Hepatocyte (in vitro differentiated cells): Measurements from ENCODE around the gene VGLL4. TPM values are rescaled to one million over a fixed set of nuclear protein-coding genes. Genes with fewer than 3 reads are reported as not detected.

Experiments
- DNase-seq: peaks from one replicate; pipeline ENCODE4 v3.0.0-alpha.2; 2016; ENCODE audit warnings: low spot score
- H2AFZ ChIP-seq: fragments of 200-600 bp; sonication (generic); 2 replicates; pipeline ENCODE4 v1.6.0; 2016; ENCODE audit warnings: antibody characterized with exemption, mild to moderate bottlenecking
- H3K27ac ChIP-seq: fragments of 200-600 bp; sonication (generic); 2 replicates; pipeline ENCODE4 v1.5.1; 2016; ENCODE audit warnings: mild to moderate bottlenecking
- H3K27me3 ChIP-seq: fragments of 200-600 bp; sonication (generic); 2 replicates; pipeline ENCODE4 v1.6.1; 2016
- H3K36me3 ChIP-seq: fragments of 200-600 bp; sonication (generic); replicated peaks from 2 replicates; pipeline ENCODE4 v1.5.1; 2016; ENCODE audit warnings: low read depth; ENCODE audit not compliant: insufficient read depth
- H3K4me1 ChIP-seq: fragments of 200-600 bp; sonication (generic); 2 replicates; pipeline ENCODE4 v1.5.1; 2016; ENCODE audit warnings: mild to moderate bottlenecking, moderate library complexity; ENCODE audit not compliant: insufficient read depth
- H3K4me2 ChIP-seq: fragments of 200-600 bp; sonication (generic); 2 replicates; pipeline ENCODE4 v1.6.0; 2016
- H3K4me3 ChIP-seq: fragments of 200-600 bp; sonication (generic); 2 replicates; pipeline ENCODE4 v1.5.1; 2016; ENCODE audit warnings: mild to moderate bottlenecking
- H3K79me2 ChIP-seq: fragments of 200-600 bp; sonication (generic); 2 replicates; pipeline ENCODE4 v1.6.0; 2017; ENCODE audit warnings: mild to moderate bottlenecking
- H3K9me2 ChIP-seq: fragments of 200-600 bp; sonication (generic); replicated peaks from 2 replicates; pipeline ENCODE4 v1.6.0; 2017; ENCODE audit warnings: mild to moderate bottlenecking; ENCODE audit not compliant: insufficient read depth
- H3K9me3 ChIP-seq: fragments of 200-600 bp; sonication (generic); 2 replicates; pipeline ENCODE4 v1.5.1; 2016; ENCODE audit warnings: low read depth, mild to moderate bottlenecking
- H4K20me1 ChIP-seq: fragments of 200-600 bp; sonication (generic); 2 replicates; pipeline ENCODE4 v1.6.0; 2016; ENCODE audit warnings: mild to moderate bottlenecking; ENCODE audit not compliant: insufficient read depth, poor library complexity, severe bottlenecking
- CTCF ChIP-seq: fragments of 200-600 bp; sonication (generic); IDR thresholded peaks from 2 replicates; pipeline ENCODE4 v1.5.1; 2016; ENCODE audit warnings: antibody characterized with exemption, mild to moderate bottlenecking; ENCODE audit not compliant: poor library complexity
- EZH2 ChIP-seq: fragments of 200-600 bp; sonication (generic); IDR thresholded peaks from 2 replicates; pipeline ENCODE4 v1.6.1; 2016; ENCODE audit warnings: antibody characterized with exemption, mild to moderate bottlenecking, borderline replicate concordance
- EZH2phosphoT487 ChIP-seq: fragments of 200-600 bp; sonication (generic); IDR thresholded peaks from one replicate; pipeline ENCODE4 v1.6.1; 2018; ENCODE audit warnings: antibody characterized with exemption, mild to moderate bottlenecking, low read depth, moderate library complexity; ENCODE audit not compliant: unreplicated experiment, severe bottlenecking
- WGBS: methylation state at CpG from one replicate; pipeline ENCODE4 v1.1.6; 2016; ENCODE audit warnings: low lambda C conversion rate; ENCODE audit errors: missing lambda C conversion rate; 5-methylcytosine and 5-hydroxymethylcytosine counted together
- polyA plus RNA-seq: library from polyadenylated mRNA; unstranded; fragments of >200 nt; fragmentation: Nextera tagmentation; extraction: Ambion mirVana; gene quantifications from 2 replicates; pipeline ENCODE4 v1.2.1, GENCODE V29; 2016
- total RNA-seq: library from RNA; depleted of rRNA; stranded (reverse); fragments of >200 nt; gene quantifications from 2 replicates; pipeline ENCODE4 v1.2.3, GENCODE V29; 2014

Gene VGLL4
- total and polyA plus RNA-seq, 2 experiments from 2014 or later, result 57.9 to 109 TPM

GRCh38 chr3:11578169-11578568 lies 65.5 kb downstream of the VGLL4 start:
- no peak overlapping the region for H3K4me2 ChIP-seq
- 95% methylated on average over 8 of the region's 8 CpGs for WGBS
- no peaks in the 10 kb centered on the region for H3K27me3 ChIP-seq
- no peaks in the 10 kb centered on the region for H3K36me3 ChIP-seq
- H2AFZ ChIP-seq, result no peak overlapping the region
- H3K4me1 ChIP-seq, result peaks cover 27% of the 10 kb centered on the region
- no peak for TF ChIP-seq CTCF
- TF ChIP-seq EZH2phosphoT487, result no peak
- TF ChIP-seq EZH2, result no peak
- H3K9me2 ChIP-seq, result no peaks in the 10 kb centered on the region
- no peaks in the 10 kb centered on the region for H3K9me3 ChIP-seq
- no peak for DNase-seq
- no peak overlapping the region for H3K4me3 ChIP-seq
- peaks cover 56% of the 10 kb centered on the region for H4K20me1 ChIP-seq
- no peak overlapping the region for H3K27ac ChIP-seq
- H3K79me2 ChIP-seq, result peaks cover 94% of the 10 kb centered on the region

GRCh38 chr3:11576453-11576852 lies 67.3 kb downstream of the VGLL4 start:
- 84% methylated on average over 9 of the region's 9 CpGs for WGBS
- DNase-seq, result no peak
- Histone ChIP-seq H3K36me3 (no peaks in the 10 kb centered on the region), H2AFZ (no peak overlapping the region), H3K79me2 (peaks cover 97% of the 10 kb centered on the region), H3K27ac (no peak overlapping the region), H4K20me1 (peaks cover 63% of the 10 kb centered on the region), H3K4me3 (no peak overlapping the region), H3K4me2 (no peak overlapping the region), H3K4me1 (peaks cover 12% of the 10 kb centered on the region), H3K9me2 (no peaks in the 10 kb centered on the region), H3K27me3 (no peaks in the 10 kb centered on the region), H3K9me3 (no peaks in the 10 kb centered on the region)
- no peak for TF ChIP-seq EZH2
- no peak for TF ChIP-seq CTCF
- TF ChIP-seq EZH2phosphoT487, result no peak

- no peak for DNase-seq
- Histone ChIP-seq H2AFZ (no peak overlapping the region), H3K9me3 (no peaks in the 10 kb centered on the region), H3K36me3 (no peaks in the 10 kb centered on the region), H3K4me1 (peaks cover 5% of the 10 kb centered on the region), H3K27me3 (no peaks in the 10 kb centered on the region), H3K27ac (no peak overlapping the region), H3K9me2 (no peaks in the 10 kb centered on the region), H3K4me2 (no peak overlapping the region), H4K20me1 (peaks cover 63% of the 10 kb centered on the region), H3K4me3 (no peak overlapping the region), H3K79me2 (peaks cover 97% of the 10 kb centered on the region)
- TF ChIP-seq EZH2 (no peak), CTCF (no peak), EZH2phosphoT487 (no peak)
- 88% methylated on average over 10 of the region's 10 CpGs for WGBS
Measured at GRCh38 chr3:11575677-11576076, 68.0 kb downstream of the VGLL4 start.
